A673 (cell line): ENCODE results near the gene SEMA5B. TPM values are rescaled to one million over a fixed set of nuclear protein-coding genes. Genes with fewer than 3 reads are reported as not detected.
A peak's percentile ranks its signal among the peaks of the same experiment; 100 is the strongest.

ENCODE experiments used
- BruUV-seq: library from RNA; stranded (reverse); fragments of 400-500 nt; replicated peaks from 2 replicates; lab custom pipeline; 2021; lab: Mats Ljungman, UMichigan
- CTCF ChIA-PET: fragments of 300-600 bp; sonication (Branson Sonifier 250); formaldehyde crosslinking; loops from one replicate; lab custom pipeline; 2022; ENCODE audit warnings: antibody characterized with exemption; lab: Charles Lee
- POLR2A ChIA-PET: fragments of 300-600 bp; sonication (Branson Sonifier 250); formaldehyde crosslinking; loops from one replicate; lab custom pipeline; 2022; ENCODE audit warnings: antibody characterized with exemption; ENCODE audit not compliant: low non-redundant PET; lab: Charles Lee
- DNase-seq: peaks from one replicate; pipeline ENCODE4 v3.0.0-alpha.2; 2015; ENCODE audit warnings: low spot score
- H3K27ac ChIP-seq: fragments of 200-600 bp; sonication (generic); 2 replicates; pipeline ENCODE4 v1.5.1; 2016; ENCODE audit warnings: mixed run types, low read depth, mild to moderate bottlenecking, mixed read lengths, antibody characterized with exemption, low read length; ENCODE audit not compliant: poor library complexity, severe bottlenecking
- H3K27me3 ChIP-seq: fragments of 200-600 bp; sonication (generic); replicated peaks from 2 replicates; pipeline ENCODE4 v1.6.1; 2017; ENCODE audit warnings: mixed run types, low read depth, mild to moderate bottlenecking, mixed read lengths, antibody characterized with exemption, low read length; ENCODE audit not compliant: insufficient read depth, poor library complexity
- H3K36me3 ChIP-seq: fragments of 200-600 bp; sonication (generic); 2 replicates; pipeline ENCODE4 v1.6.1; 2016; ENCODE audit warnings: mixed run types, mild to moderate bottlenecking, mixed read lengths, antibody characterized with exemption, low read length; ENCODE audit not compliant: insufficient read depth, poor library complexity, severe bottlenecking
- H3K4me1 ChIP-seq: fragments of 200-600 bp; sonication (generic); 2 replicates; pipeline ENCODE4 v1.6.1; 2017; ENCODE audit warnings: mixed run types, mild to moderate bottlenecking, mixed read lengths, antibody characterized with exemption, low read length; ENCODE audit not compliant: insufficient read depth, poor library complexity, severe bottlenecking
- H3K4me3 ChIP-seq: fragments of 200-600 bp; sonication (generic); 2 replicates; pipeline ENCODE4 v1.5.1; 2016; ENCODE audit warnings: low read depth, mixed run types, mild to moderate bottlenecking, mixed read lengths, low read length; ENCODE audit not compliant: poor library complexity, severe bottlenecking
- H3K9me3 ChIP-seq: fragments of 200-600 bp; sonication (generic); 2 replicates; pipeline ENCODE4 v1.6.1; 2016; ENCODE audit warnings: mixed run types, low read depth, mild to moderate bottlenecking, mixed read lengths, antibody characterized with exemption, low read length; ENCODE audit not compliant: poor library complexity, severe bottlenecking
- CTCF ChIP-seq: fragments of 300-800, 200-600 bp; sonication (generic); conservative IDR thresholded peaks from 2 replicates; pipeline ENCODE4 v1.5.1; 2017; ENCODE audit warnings: low read depth, mild to moderate bottlenecking, antibody characterized with exemption, low read length, moderate library complexity, mixed read lengths
- EZH2 ChIP-seq: fragments of 200-600 bp; sonication (generic); IDR thresholded peaks from 2 replicates; pipeline ENCODE4 v1.6.1; 2017; ENCODE audit warnings: borderline replicate concordance, low read depth, mild to moderate bottlenecking, mixed read lengths, antibody characterized with exemption, low read length; ENCODE audit not compliant: poor library complexity, severe bottlenecking
- intact Hi-C: fragments of 100-400 bp; cut with micrococcal nuclease; formaldehyde crosslinking; loops from one replicate; pipeline ENCODE4 v1.10.0; 2022; ENCODE audit not compliant: unreplicated experiment
- total RNA-seq: library from RNA; stranded (reverse); gene quantifications from 2 replicates; pipeline ENCODE4 v1.2.3, GENCODE V29; 2021

SEMA5B gene
- total RNA-seq, 1 experiment from 2014 or later: 7.6 TPM

- intact Hi-C loops: no loop called here
- CTCF ChIA-PET: no interaction called here
Observed at GRCh38 chr3:123071581-123071980, 44.0 kb upstream of the SEMA5B start.

GRCh38 chr3:123071146-123071545 is 43.6 kb upstream of the SEMA5B start:
- ChIA-PET POLR2A (no interaction called here), CTCF (no interaction called here)
- Histone ChIP-seq H3K9me3 (no peaks in the 10 kb centered on the region), H3K27me3 (no peaks in the 10 kb centered on the region), H3K4me1 (peaks cover 16% of the 10 kb centered on the region), H3K36me3 (no peaks in the 10 kb centered on the region), H3K4me3 (no peak overlapping the region), H3K27ac (no peak overlapping the region)
- BruUV-seq: no TSS peak
- TF ChIP-seq EZH2 (no peak), CTCF (0 out of 2 replicates have a peak, but pooled peaks have one; percentile 17)
- DNase-seq: peak; percentile 77
- intact Hi-C loops: no loop called here

More at GRCh38 chr3:123071581-123071980, 44.0 kb upstream of the SEMA5B start:
- BruUV-seq: no TSS peak
- no peaks in the 10 kb centered on the region for H3K9me3 ChIP-seq
- POLR2A ChIA-PET: no interaction called here
- DNase-seq: no peak
- H3K27me3 ChIP-seq: no peaks in the 10 kb centered on the region
- H3K4me3 ChIP-seq: no peak overlapping the region
- no peak for TF ChIP-seq CTCF
- TF ChIP-seq EZH2: no peak
- peaks cover 20% of the 10 kb centered on the region for H3K4me1 ChIP-seq
- no peaks in the 10 kb centered on the region for H3K36me3 ChIP-seq
- no peak overlapping the region for H3K27ac ChIP-seq

GRCh38 chr3:123070510-123070909 is 42.9 kb upstream of the SEMA5B start:
- DNase-seq: no peak
- no peak for TF ChIP-seq EZH2
- no peak for TF ChIP-seq CTCF
- CTCF ChIA-PET: no interaction called here
- Histone ChIP-seq H3K9me3 (no peaks in the 10 kb centered on the region), H3K27ac (no peak overlapping the region), H3K27me3 (no peaks in the 10 kb centered on the region), H3K4me1 (peaks cover 15% of the 10 kb centered on the region), H3K36me3 (no peaks in the 10 kb centered on the region), H3K4me3 (no peak overlapping the region)
- POLR2A ChIA-PET: no interaction called here
- BruUV-seq: no TSS peak
- intact Hi-C loops: no loop called here
